GM19043 (cell line): ENCODE results near the gene ZDHHC24.

Experiments
- ATAC-seq: cut with Tn5 transposase; IDR thresholded peaks from one replicate; pipeline ENCODE4 v1.9.1; 2021; ENCODE audit warnings: low read depth; ENCODE audit not compliant: unreplicated experiment

The ZDHHC24 gene

DNA sequence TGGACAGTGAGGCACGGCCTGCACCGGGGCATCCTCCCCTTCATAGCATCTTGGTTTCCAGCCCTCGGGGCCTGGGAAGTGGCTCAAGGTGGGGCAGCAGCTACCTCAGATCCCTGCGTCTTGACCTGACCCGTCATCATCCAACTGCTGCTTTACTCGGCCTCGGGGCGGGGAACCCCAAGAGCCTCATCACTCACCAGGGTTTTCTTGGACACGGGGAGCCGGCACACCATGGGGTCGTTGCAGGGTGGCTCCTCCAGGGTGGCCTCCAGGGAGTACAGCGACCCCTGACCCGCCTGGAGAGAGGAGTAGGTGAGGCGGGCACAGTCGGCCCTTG is 21.9 kb upstream of the ZDHHC24 start:
- ATAC-seq = no peak

- ATAC-seq = no peak
Measured at GRCh38 chr11:66566221-66566620, 20.4 kb upstream of the ZDHHC24 start.

- ATAC-seq = no peak
Measured at GRCh38 chr11:66564984-66565383, 19.1 kb upstream of the ZDHHC24 start.

DNA sequence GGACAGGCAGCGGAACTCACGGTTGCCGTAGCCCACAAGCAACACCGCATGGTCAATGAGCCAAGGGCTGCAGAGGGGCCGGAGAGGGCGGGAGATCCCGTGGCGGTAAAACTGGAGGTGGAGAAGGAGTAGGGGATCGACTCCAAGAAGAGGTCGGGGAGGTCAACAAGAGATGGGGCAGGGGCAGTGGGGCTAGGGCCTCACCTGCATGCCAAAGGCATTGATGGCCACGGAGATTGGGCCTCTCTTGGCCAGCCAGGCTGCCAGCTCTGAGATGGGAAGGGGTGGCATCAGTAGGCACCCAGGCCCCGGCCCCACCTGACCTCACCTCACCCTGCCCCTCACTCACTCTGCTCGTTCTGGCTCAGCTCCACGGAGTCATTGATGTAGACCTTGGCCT is 18.7 kb upstream of the ZDHHC24 start:
- no peak for ATAC-seq

DNA sequence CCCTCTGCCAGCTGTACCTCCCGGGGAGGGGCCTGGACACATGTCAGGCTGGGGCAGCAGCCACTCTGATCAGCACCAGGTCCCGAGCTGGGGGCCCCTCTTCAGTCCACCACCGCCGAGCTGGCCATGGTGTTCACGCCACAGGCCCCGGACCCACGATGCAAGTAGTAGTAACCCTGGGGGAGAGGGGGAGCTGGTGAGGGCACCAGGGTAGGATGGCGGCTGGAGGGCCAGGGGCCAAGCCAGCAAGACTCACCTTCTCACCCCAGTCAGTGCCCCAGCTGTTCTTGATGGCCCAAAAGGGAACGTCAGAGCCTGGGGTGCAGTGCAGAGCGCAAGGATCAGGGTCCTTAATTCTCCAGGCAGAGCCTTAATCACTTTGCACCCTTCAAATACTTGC is 18.0 kb upstream of the ZDHHC24 start:
- ATAC-seq = no peak

DNA sequence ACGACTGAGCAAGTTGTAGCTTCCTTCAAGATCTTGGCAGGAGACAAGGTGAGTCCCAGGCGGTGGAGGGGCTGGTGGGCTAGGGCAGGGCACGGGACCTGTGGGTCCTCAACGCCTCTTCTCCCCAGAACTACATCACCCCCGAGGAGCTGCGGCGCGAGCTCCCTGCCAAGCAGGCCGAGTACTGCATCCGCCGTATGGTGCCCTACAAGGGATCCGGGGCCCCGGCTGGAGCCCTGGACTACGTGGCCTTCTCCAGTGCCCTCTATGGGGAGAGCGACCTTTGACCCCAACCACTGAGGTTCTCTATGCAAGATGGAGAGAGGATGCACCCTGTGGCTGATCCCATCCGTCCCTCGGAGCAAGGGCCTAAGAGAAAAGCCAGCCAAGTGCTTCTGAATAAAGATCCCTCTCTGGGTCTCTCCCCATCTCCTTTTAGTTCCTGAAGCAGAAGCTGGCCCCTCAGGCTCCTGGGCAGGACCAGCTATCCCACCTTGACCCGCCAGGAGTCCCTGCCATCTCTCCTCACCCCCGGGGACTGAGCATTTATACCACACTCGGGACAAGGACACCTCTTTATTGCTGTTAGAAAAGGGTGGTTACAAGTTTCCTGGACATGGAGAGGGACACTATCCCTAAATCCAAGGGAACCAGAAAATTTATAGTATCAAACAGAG is 17.2 kb upstream of the ZDHHC24 start:
- ATAC-seq = no peak

GRCh38 chr11:66562275-66562674 is 16.4 kb upstream of the ZDHHC24 start:
- no peak for ATAC-seq

DNA sequence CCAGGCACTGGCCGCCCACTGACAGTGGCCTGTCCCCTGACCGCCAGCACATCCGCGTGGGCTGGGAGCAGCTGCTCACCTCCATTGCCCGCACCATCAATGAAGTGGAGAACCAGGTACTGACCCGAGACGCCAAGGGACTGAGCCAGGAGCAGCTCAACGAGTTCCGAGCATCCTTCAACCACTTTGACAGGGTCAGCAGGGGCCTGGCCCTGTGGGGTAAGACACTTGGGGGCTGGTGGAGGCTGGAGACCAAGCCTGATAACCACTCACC is 16.1 kb upstream of the ZDHHC24 start:
- ATAC-seq = no peak

DNA sequence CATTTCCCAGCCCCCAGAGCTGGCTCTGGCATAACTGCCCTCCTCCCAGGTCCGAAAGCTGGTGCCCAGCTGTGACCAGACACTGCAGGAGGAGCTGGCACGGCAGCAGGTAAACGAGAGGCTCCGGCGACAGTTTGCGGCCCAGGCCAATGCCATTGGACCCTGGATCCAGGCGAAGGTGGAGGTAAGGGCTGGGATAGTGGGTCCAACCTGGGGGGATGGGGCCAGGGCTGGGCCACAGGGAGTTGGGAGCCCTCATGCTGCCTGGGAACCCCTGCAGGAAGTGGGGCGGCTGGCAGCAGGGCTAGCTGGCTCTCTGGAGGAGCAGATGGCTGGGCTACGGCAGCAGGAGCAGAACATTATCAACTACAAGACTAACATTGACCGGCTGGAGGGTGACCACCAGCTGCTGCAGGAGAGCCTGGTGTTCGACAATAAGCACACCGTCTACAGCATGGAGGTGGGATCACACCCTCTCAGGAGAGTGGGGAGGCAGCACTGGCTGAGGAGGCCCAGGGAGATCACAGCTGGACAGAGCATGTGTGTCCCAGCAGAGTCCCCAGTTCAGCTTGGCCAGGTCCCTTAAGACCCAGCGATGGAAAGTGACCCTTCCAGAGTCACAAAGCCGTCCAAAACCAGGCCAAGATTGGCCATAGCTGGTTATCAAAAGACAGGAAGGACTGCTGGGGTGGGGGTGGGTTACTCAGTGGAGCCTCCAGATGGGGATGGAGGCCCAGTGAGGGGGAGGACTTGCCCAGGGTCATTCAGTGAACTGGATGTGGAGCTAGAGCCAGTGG is 15.5 kb upstream of the ZDHHC24 start:
- no peak for ATAC-seq

DNA sequence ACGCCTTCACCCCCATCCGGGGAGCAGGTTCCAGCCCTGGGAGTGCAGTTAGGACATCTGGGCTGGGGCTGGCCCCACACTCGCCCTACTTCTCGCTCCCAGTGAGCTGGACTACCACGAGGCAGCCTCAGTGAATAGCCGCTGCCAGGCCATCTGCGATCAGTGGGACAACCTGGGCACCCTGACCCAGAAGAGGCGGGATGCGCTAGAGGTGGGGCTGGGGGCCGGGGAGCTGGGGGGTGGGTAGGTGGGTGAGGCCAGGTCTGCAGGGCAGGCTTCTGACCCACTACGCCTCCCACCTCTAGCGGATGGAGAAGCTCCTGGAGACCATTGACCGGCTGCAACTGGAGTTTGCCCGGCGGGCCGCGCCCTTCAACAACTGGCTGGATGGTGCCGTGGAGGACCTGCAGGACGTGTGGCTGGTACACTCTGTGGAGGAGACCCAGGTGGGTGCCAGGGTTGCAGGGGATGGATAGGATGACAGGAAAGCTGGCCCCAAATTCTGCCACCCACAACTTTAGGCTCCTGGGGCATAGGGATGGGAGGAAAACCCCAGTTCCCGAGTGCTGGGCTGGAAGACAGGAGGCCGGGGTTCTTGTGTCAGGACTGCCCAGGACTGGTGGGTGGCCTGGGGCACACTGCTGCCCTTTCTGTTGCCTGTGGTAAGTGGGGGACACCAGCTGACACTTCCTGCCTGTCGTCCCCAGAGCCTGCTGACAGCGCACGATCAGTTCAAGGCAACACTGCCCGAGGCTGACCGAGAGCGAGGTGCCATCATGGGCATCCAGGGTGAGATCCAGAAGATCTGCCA is 14.2 kb upstream of the ZDHHC24 start:
- no peak for ATAC-seq

DNA sequence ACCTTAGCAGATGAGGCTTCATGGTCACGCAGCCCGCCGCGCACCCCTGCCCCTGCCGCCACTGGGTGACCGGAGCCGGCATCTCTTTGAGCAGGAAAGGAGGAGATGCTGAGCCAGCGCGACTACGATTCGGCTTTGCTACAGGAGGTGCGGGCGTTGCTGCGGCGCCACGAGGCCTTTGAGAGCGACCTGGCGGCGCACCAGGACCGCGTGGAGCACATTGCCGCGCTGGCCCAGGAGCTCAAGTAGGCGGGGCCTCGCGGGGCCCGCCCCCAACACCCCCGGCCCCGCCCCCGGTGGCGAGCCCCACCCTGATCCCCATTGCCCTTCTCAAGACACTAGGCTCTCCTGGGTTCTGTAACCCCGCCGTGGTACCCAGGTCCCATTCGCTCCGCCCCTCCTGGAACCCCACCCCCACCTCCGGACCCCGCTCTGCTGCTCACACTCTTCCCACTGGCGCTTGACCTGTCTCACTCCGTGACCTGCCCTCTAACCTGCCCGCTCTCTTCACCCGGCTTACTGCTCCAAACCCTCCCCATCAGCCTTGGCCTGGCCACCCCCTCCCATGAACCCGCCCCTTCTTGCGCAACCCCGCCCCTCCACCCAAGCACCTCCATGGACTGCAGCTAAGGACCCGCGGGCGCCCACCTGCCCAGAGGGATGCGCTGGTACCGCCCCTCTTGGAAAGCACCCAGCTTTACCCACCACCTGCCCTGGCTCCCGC is 13.5 kb upstream of the ZDHHC24 start:
- ATAC-seq = no peak

DNA sequence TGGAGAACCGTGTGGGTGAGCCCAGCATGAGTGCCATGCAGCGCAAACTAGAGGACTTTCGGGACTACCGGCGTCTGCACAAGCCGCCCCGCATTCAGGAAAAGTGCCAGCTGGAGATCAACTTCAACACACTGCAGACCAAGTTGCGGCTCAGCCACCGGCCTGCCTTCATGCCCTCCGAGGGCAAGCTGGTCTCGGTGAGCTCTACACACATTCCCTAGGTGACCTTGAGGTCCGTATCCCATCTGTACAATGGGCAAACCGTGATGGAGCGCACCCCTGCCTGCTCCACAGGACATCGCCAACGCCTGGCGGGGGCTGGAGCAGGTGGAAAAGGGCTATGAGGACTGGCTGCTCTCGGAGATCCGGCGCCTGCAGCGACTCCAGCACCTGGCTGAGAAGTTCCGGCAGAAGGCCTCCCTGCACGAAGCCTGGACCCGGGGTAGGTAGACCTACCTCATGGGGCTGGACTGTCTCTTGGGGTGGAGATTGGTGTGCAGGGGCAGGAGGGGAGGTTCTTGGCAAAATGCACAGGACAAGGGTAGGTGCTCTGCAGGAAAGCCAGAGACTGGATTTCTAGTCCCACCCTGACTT is 12.0 kb upstream of the ZDHHC24 start:
- ATAC-seq = no peak

- ATAC-seq = no peak
Measured at GRCh38 chr11:66556086-66556485, 10.2 kb upstream of the ZDHHC24 start.

DNA sequence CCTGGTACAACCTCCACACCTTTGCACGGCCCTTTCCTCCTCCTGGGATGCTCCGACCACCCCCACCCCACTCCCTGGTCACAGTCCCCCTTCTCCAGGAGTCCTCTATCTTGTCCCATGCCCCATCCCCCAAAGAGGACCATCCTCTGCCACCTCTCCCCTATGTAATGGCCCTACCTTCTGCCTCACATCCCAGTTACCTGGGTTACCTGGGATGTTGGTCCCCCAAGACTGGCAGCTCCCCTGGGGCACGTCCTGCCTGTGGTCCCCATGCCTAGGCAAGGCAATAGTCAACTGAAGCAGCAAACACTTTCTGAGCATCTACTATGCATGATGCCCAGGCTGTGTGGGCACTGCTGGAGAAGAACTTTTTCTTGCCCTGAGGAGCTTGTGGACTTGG is 9.6 kb upstream of the ZDHHC24 start:
- ATAC-seq = no peak

DNA sequence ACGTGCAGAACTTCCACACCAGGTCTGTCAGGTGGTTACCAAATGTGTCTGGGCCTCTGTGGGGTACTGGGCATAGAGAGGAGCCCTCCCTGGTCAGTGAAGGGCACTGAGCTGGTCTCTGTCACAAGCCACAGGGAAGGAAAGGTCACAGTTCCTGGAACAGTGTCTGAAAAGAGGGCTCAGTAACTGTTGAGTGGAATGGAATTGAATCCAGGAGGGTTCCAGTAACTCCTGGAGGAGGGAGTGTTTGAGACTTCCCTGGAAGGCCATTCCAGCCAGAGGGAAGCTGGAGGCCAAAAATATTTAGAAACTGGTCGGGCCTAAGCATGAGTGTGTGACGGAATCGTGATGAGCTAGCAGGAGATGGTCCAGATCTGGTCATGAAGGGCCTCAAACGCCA is 8.8 kb upstream of the ZDHHC24 start:
- no peak for ATAC-seq

- no peak for ATAC-seq
Measured at GRCh38 chr11:66550887-66551286, 5.0 kb upstream of the ZDHHC24 start.

DNA sequence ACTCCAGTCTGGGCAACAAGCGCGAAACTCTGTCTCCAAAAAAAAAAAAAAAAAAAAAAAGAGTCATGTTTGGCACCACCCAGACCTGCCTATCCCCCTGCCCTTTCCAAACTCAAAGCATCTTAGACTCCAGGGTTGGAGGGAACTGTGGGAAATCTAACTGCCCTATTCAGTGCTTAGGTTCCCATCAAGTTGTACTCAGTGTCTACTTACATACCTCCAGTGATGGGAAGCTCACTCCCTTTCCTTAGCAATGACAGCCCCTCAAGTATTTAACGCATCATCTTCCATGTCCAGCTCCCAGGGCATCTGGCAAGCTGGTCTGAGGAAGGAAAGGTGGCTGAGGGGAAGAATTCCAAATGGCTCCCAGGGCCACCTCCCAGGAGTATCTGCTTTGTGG is 3.8 kb upstream of the ZDHHC24 start:
- ATAC-seq = no peak

DNA sequence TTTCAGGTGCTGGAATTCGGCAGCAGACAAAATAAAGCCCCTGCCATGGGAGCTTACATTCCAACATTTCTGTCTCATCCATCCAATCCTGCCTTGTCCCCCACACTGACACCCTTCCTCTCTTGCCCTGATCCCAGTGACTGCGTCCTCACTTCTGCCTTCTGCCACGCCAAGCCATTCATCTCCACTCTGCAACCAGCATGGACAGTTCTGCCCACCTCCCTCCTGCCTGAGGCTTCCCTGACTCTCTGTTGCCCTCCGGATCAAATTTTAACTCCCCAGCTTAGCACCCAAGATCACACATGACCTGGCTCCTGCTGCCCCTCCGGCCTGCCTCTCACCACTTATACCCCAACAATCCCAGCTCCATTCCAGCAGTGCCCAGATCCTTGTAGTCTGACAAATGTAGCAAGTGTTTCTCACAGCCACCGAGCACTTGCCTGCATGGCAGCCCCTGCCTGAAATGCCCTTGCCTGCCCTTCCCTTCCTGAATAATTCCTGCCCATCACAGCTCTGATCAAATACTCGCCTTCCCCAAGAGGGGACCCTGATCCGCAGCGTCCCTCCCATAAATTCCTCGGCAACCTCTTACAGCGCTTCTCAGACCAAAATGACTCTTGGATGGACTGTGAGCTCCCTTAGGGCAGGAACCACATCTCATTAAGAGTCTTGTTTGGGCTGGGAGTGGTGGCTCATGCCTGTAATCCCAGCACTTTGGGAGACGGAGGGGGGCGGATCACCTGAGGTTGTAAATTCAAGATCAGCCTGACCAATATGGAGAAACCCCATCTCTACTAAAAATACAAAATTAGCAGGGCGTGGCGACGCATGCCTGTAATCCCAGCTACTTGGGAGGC is 3.2 kb upstream of the ZDHHC24 start:
- ATAC-seq = no peak

DNA sequence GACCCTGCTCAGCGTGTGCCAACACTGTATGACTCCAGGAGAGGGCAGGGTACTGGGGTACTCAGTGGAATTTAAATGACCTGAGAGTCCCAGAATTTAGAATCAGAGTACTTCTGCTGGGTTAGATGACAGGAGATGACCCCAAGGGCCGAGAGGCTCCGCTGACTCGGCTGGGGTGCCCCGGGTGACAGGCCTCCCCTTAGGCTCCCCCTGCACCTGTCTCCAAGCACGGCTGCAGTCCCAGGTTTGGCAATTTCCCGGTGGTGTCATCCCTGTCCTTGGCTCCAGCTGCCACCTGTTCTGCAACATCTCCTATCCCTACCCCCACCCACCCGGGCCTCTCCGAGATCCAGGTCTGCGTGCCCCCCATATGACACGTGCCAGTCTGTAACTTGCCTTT is 2.2 kb upstream of the ZDHHC24 start:
- no peak for ATAC-seq

- ATAC-seq = no peak
Measured at GRCh38 chr11:66547662-66548009, 1.8 kb upstream of the ZDHHC24 start.
